ENCODE data around the gene SLC35E4.

DNA sequence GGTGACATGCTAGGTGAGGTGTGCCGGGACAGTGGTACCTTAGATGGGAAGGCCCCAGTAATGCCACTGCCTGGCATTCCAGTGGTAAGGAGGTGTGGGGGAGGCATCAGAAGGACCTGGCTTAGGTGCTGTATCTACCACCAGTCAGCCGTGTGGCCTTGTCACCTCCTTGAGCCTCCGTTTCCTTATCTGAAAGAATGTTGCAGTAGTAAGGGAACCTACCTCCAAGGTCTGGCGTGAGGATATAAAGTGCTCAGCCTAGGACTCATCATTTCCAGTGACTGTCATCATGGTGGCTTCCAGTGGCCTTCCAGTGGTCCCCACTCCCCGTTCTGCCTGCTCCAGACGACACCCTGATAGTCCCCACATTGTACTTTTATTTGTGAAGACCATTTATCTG lies 38.9 kb downstream of the SLC35E4 start:
- no peak for TF ChIP-seq CTCF (IDR thresholded peaks at IDR 0.05 in 2 of 3, conservative IDR thresholded peaks at IDR 0.05 in 1 of 3; ENCODE audit: insufficient read depth in 2 of 3, low read depth in 1 of 3, low read length in 3 of 3)
- TF ChIP-seq, protein P1, sequence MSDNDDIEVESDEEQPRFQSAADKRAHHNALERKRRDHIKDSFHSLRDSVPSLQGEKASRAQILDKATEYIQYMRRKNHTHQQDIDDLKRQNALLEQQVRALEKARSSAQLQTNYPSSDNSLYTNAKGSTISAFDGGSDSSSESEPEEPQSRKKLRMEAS (CRISPR knock-in tag; IDR thresholded peaks at IDR 0.05) = no peak
- TF ChIP-seq SRSF9 (IDR thresholded peaks at IDR 0.05; ENCODE audit: borderline replicate concordance, low read depth, low read length) = no peak
- no peak for TF ChIP-seq CAMTA2 (CRISPR knock-in tag; conservative IDR thresholded peaks at IDR 0.05)
- TF ChIP-seq SMC3 (conservative IDR thresholded peaks at IDR 0.05; ENCODE audit: insufficient read depth, low read depth, low read length) = no peak
- TF ChIP-seq, protein P2, sequence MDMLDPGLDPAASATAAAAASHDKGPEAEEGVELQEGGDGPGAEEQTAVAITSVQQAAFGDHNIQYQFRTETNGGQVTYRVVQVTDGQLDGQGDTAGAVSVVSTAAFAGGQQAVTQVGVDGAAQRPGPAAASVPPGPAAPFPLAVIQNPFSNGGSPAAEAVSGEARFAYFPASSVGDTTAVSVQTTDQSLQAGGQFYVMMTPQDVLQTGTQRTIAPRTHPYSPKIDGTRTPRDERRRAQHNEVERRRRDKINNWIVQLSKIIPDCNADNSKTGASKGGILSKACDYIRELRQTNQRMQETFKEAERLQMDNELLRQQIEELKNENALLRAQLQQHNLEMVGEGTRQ (CRISPR knock-in tag; IDR thresholded peaks at IDR 0.05) = no peak
